OCI-LY1 (cell line): ENCODE results near the gene MXRA7.

ENCODE experiments used
- H2AFZ ChIP-seq: fragments of 200-600 bp; sonication (generic), shearing (Covaris generic); 2 replicates; pipeline ENCODE4 v1.6.0; 2014; ENCODE audit warnings: antibody characterized with exemption, mild to moderate bottlenecking, low read length
- H3F3A ChIP-seq: fragments of 200-600 bp; sonication (generic), shearing (Covaris generic); 2 replicates; pipeline ENCODE4 v1.6.0; 2014; ENCODE audit warnings: mild to moderate bottlenecking, antibody characterized with exemption, low read length, moderate library complexity; ENCODE audit not compliant: insufficient read depth
- H3K27ac ChIP-seq: fragments of 200-600 bp; sonication (generic); 2 replicates; pipeline ENCODE4 v1.5.1; 2014; ENCODE audit warnings: low read length, mixed run types, mild to moderate bottlenecking, low read depth; ENCODE audit not compliant: poor library complexity, severe bottlenecking
- H3K27me3 ChIP-seq: fragments of 200-600 bp; sonication (generic); 2 replicates; pipeline ENCODE4 v1.6.0; 2014; ENCODE audit warnings: antibody characterized with exemption, mild to moderate bottlenecking, low read length, moderate library complexity; ENCODE audit not compliant: insufficient read depth
- H3K36me3 ChIP-seq: fragments of 200-600 bp; sonication (generic); 2 replicates; pipeline ENCODE4 v1.6.1; 2014; ENCODE audit warnings: mild to moderate bottlenecking, antibody characterized with exemption, low read length, moderate library complexity, mixed read lengths; ENCODE audit not compliant: insufficient read depth
- H3K4me1 ChIP-seq: fragments of 200-600 bp; sonication (generic); 2 replicates; pipeline ENCODE4 v1.5.1; 2014; ENCODE audit warnings: mild to moderate bottlenecking, low read length, moderate library complexity; ENCODE audit not compliant: insufficient read depth, severe bottlenecking
- H3K4me2 ChIP-seq: fragments of 200-600 bp; sonication (generic), shearing (Covaris generic); 2 replicates; pipeline ENCODE4 v1.6.1; 2014; ENCODE audit warnings: low read length
- H3K4me3 ChIP-seq: fragments of 200-600 bp; sonication (generic); 2 replicates; pipeline ENCODE4 v1.5.1; 2014; ENCODE audit warnings: low read length, low read depth, mild to moderate bottlenecking, mixed read lengths; ENCODE audit not compliant: poor library complexity, severe bottlenecking
- H3K79me2 ChIP-seq: fragments of 200-600 bp; shearing (Covaris generic); 2 replicates; pipeline ENCODE4 v1.6.1; 2016; ENCODE audit warnings: mixed run types, low read length, mixed read lengths; ENCODE audit not compliant: insufficient read depth
- H3K9ac ChIP-seq: fragments of 200-600 bp; sonication (generic), shearing (Covaris generic); 2 replicates; pipeline ENCODE4 v1.6.1; 2014; ENCODE audit warnings: mild to moderate bottlenecking, low read length, mixed read lengths
- H3K9me2 ChIP-seq: fragments of 200-600 bp; sonication (generic), shearing (Covaris generic); 2 replicates; pipeline ENCODE4 v1.6.1; 2014; ENCODE audit warnings: low read depth, mild to moderate bottlenecking, low read length, mixed read lengths
- H3K9me3 ChIP-seq: fragments of 200-600 bp; shearing (Covaris generic); 2 replicates; pipeline ENCODE4 v1.6.1; 2014; ENCODE audit warnings: low read length, mixed read lengths
- H4K20me1 ChIP-seq: fragments of 200-600 bp; sonication (generic), shearing (Covaris generic); 2 replicates; pipeline ENCODE4 v1.6.0; 2016; ENCODE audit warnings: mild to moderate bottlenecking, low read length; ENCODE audit not compliant: insufficient read depth
- EZH2 ChIP-seq: fragments of 200-600 bp; sonication (generic), shearing (Covaris generic); IDR thresholded peaks from 2 replicates; pipeline ENCODE4 v1.8.0; 2017; ENCODE audit warnings: borderline replicate concordance, mixed run types, mild to moderate bottlenecking, antibody characterized with exemption, low read length, moderate library complexity, mixed read lengths
- TF ChIP-seq, protein P1 (sequence below): fragments of 200-600 bp; sonication (generic), shearing (Covaris generic); IDR thresholded peaks from 2 replicates; pipeline ENCODE4 v1.5.1; 2017; ENCODE audit warnings: mild to moderate bottlenecking, antibody characterized with exemption, low read length, moderate library complexity, mixed read lengths

MXRA7 gene

DNA sequence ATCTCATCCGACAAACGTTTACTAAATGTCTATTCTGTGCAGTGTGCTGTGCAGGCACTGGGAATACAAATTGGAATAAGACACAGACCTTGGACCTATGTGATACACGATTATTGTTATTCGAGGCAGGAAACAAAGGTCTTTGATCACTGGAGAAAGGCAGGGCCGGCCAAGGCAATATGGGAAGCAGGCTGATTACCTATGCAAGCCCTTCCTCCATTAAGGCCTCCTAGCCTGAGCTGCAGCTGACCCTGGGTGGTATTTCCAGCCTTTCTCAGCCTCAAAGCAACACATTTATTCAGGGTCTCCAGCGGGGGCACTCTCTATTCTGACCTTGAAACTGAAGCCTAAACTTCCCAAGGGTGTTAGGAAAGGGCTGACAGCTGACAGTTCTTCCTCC lies 80.6 kb downstream of the MXRA7 start:
- H3K9me2 ChIP-seq: no peaks in the 10 kb centered on the region

More for the DNA sequence above, 80.6 kb downstream of the MXRA7 start:
- Histone ChIP-seq H3K9ac (no peak overlapping the region), H3K4me2 (no peak overlapping the region), H3K9me3 (no peaks in the 10 kb centered on the region), H3K79me2 (no peaks in the 10 kb centered on the region), H3K4me3 (no peak overlapping the region), H3K4me1 (no peaks in the 10 kb centered on the region), H3K36me3 (no peaks in the 10 kb centered on the region), H4K20me1 (no peaks in the 10 kb centered on the region), H3K27ac (no peak overlapping the region), H3F3A (no peaks in the 10 kb centered on the region), H3K27me3 (peaks cover 12% of the 10 kb centered on the region), H2AFZ (no peak overlapping the region)
- no peak for TF ChIP-seq EZH2
- TF ChIP-seq, protein P1, sequence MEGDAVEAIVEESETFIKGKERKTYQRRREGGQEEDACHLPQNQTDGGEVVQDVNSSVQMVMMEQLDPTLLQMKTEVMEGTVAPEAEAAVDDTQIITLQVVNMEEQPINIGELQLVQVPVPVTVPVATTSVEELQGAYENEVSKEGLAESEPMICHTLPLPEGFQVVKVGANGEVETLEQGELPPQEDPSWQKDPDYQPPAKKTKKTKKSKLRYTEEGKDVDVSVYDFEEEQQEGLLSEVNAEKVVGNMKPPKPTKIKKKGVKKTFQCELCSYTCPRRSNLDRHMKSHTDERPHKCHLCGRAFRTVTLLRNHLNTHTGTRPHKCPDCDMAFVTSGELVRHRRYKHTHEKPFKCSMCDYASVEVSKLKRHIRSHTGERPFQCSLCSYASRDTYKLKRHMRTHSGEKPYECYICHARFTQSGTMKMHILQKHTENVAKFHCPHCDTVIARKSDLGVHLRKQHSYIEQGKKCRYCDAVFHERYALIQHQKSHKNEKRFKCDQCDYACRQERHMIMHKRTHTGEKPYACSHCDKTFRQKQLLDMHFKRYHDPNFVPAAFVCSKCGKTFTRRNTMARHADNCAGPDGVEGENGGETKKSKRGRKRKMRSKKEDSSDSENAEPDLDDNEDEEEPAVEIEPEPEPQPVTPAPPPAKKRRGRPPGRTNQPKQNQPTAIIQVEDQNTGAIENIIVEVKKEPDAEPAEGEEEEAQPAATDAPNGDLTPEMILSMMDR: no peak
